CD4-positive, alpha-beta T cell (primary cell): Measurements from ENCODE around the gene SEMA4D. TPM values are rescaled to one million over a fixed set of nuclear protein-coding genes. Genes with fewer than 3 reads are reported as not detected.

Source experiments
- ATAC-seq: fragments of 200-7000 bp; cut with Tn5 transposase; one replicate; pipeline ENCODE4 v1.10.0; 2022; ENCODE audit warnings: mild to moderate bottlenecking; ENCODE audit not compliant: poor library complexity
- CTCF ChIA-PET: fragments of 350-600 bp; sonication (Branson Sonifier 250); formaldehyde crosslinking; loops from one replicate; lab custom pipeline; 2021; ENCODE audit warnings: antibody characterized with exemption, inconsistent platforms; lab: Charles Lee
- POLR2A ChIA-PET: fragments of 350-600 bp; sonication (Branson Sonifier 250); formaldehyde crosslinking; loops from one replicate; lab custom pipeline; 2021; ENCODE audit warnings: antibody characterized with exemption, inconsistent platforms; lab: Charles Lee
- DNase-seq, 14 experiments: peaks; one replicate each; pipeline ENCODE4 v3.0.0-alpha.2; 2013 to 2020; ENCODE audit warnings: mixed read lengths in 2 of 14
- H3K27ac ChIP-seq, 2 donors: one replicate each; pipeline versions ENCODE4 v1.5.1 to v1.7.0; 2013; ENCODE audit warnings: low read length in 2 of 2, low read depth in 1 of 2, mild to moderate bottlenecking in 1 of 2
- H3K27me3 ChIP-seq, 2 experiments: 1 replicate in 1 of 2; 2 replicates in 1 of 2; pipeline versions ENCODE4 v1.6.1 to v1.7.0; 2013; ENCODE audit warnings: low read length in 2 of 2, control low read depth in 1 of 2, mild to moderate bottlenecking in 1 of 2, moderate library complexity in 1 of 2; ENCODE audit not compliant: insufficient read depth in 2 of 2, control insufficient read depth in 1 of 2
- H3K36me3 ChIP-seq: one replicate; pipeline ENCODE4 v1.6.1; 2013; ENCODE audit warnings: low read length, control low read depth; ENCODE audit not compliant: insufficient read depth
- H3K4me1 ChIP-seq: one replicate; pipeline ENCODE4 v1.6.1; 2013; ENCODE audit warnings: low read length, control low read depth; ENCODE audit not compliant: insufficient read depth
- H3K4me3 ChIP-seq: one replicate; pipeline ENCODE4 v1.5.1; 2013; ENCODE audit warnings: mild to moderate bottlenecking, low read length, moderate library complexity
- H3K9me3 ChIP-seq, 2 experiments: 1 replicate in 1 of 2; 2 replicates in 1 of 2; pipeline versions ENCODE4 v1.6.1 to v1.7.0; 2013; ENCODE audit warnings: low read length in 2 of 2, mild to moderate bottlenecking in 2 of 2, control low read depth in 1 of 2, moderate library complexity in 1 of 2; ENCODE audit not compliant: control insufficient read depth in 1 of 2, insufficient read depth in 1 of 2
- H3K27ac Mint-ChIP-seq: one replicate; pipeline ENCODE4 v1.8.0; 2020; ENCODE audit warnings: mixed read lengths
- H3K27me3 Mint-ChIP-seq: one replicate; pipeline ENCODE4 v1.8.0; 2021; ENCODE audit warnings: mixed read lengths
- H3K36me3 Mint-ChIP-seq: one replicate; pipeline ENCODE4 v1.8.0; 2021; ENCODE audit warnings: low read depth, mixed read lengths
- H3K4me1 Mint-ChIP-seq: one replicate; pipeline ENCODE4 v1.8.0; 2021; ENCODE audit warnings: low read depth, mixed read lengths
- H3K4me3 Mint-ChIP-seq: one replicate; pipeline ENCODE4 v1.8.0; 2020; ENCODE audit warnings: mild to moderate bottlenecking, mixed read lengths
- H3K9me3 Mint-ChIP-seq: one replicate; pipeline ENCODE4 v1.8.0; 2020; ENCODE audit warnings: mixed read lengths
- CTCF ChIP-seq: fragments of 200-600 bp; IDR thresholded peaks from one replicate; pipeline ENCODE4 v1.8.0; 2022; ENCODE audit warnings: antibody characterized with exemption, mild to moderate bottlenecking
- intact Hi-C, 2 experiments: fragments of 100-400 bp; cut with DNase I in 1 of 2; cut with micrococcal nuclease in 1 of 2; formaldehyde crosslinking; loops; one replicate each; pipeline versions ENCODE4 v1.15.1 to v1.9.0; 2023 to 2025; cut with DNase I, micrococcal nuclease
- total RNA-seq, 174 experiments: library from RNA in 2 of 174; stranded (reverse) in 2 of 174; gene quantifications; one replicate each; pipeline ENCODE4 v1.2.3 and lab custom pipeline; 2021 to 2026

SEMA4D gene
- total RNA-seq, 2 experiments from 2014 or later, result 399 to 430 TPM

- H3K4me3 Mint-ChIP-seq, result no peak overlapping the region
- CTCF ChIA-PET, result interaction anchor here (1.3 kb wide), 1 partner anchor 108 kb away, joined by 3 read pairs; no protein-coding TSS in a partner anchor
Measured at GRCh38 chr9:89441655-89441970, 56.3 kb downstream of the SEMA4D start.

GRCh38 chr9:89440951-89441654, 56.8 kb downstream of the SEMA4D start:
- ChIA-PET CTCF (interaction anchor here (1.3 to 4.0 kb wide), 2 partner anchors 12 to 108 kb away, joined by 3 to 19 read pairs; no protein-coding TSS in a partner anchor), POLR2A (interaction anchor here (0.9 to 2.0 kb wide), 8 partner anchors 9 to 58 kb away, joined by 3 to 8 read pairs (median 4); no protein-coding TSS in a partner anchor)
- ATAC-seq (no peak), DNase-seq (no peak)
- no peaks in the 10 kb centered on the region for H3K27me3 Mint-ChIP-seq
- Histone ChIP-seq H3K9me3 (no peaks in the 10 kb centered on the region), H3K27ac (peak overlapping the region; percentile 37 to 51), H3K27me3 (no peaks in the 10 kb centered on the region), H3K36me3 (peaks cover 62% of the 10 kb centered on the region), H3K4me1 (peaks cover 99% of the 10 kb centered on the region), H3K4me3 (no peak overlapping the region)
- H3K27ac Mint-ChIP-seq, result peak overlapping the region; percentile 96
- no peaks in the 10 kb centered on the region for H3K9me3 Mint-ChIP-seq
- peaks cover 78% of the 10 kb centered on the region for H3K36me3 Mint-ChIP-seq
- intact Hi-C loops, result loop anchor here in 1 of 2 experiments (5.0 kb wide), 1 partner anchor 41 kb away; no protein-coding TSS in a partner anchor
- peaks cover 90% of the 10 kb centered on the region for H3K4me1 Mint-ChIP-seq
- no peak for TF ChIP-seq CTCF
- H3K4me3 Mint-ChIP-seq, result peak overlapping the region; percentile 66

More at GRCh38 chr9:89441655-89441970, 56.3 kb downstream of the SEMA4D start:
- Mint-ChIP-seq H3K36me3 (peaks cover 79% of the 10 kb centered on the region), H3K4me1 (peaks cover 89% of the 10 kb centered on the region), H3K27ac (peak overlapping the region; percentile 96), H3K9me3 (no peaks in the 10 kb centered on the region), H3K27me3 (no peaks in the 10 kb centered on the region)
- intact Hi-C loops, result loop anchor here in 1 of 2 experiments (5.0 kb wide), 1 partner anchor 41 kb away; no protein-coding TSS in a partner anchor
- no peak for TF ChIP-seq CTCF
- POLR2A ChIA-PET, result interaction anchor here (0.7 to 1.3 kb wide), 2 partner anchors 16 to 31 kb away, joined by 3 to 4 read pairs; no protein-coding TSS in a partner anchor
- Histone ChIP-seq H3K9me3 (no peaks in the 10 kb centered on the region), H3K27me3 (no peaks in the 10 kb centered on the region), H3K4me1 (peaks cover 99% of the 10 kb centered on the region), H3K27ac (peak overlapping the region; percentile 37 to 51), H3K36me3 (peaks cover 61% of the 10 kb centered on the region), H3K4me3 (no peak overlapping the region)
- no peak for DNase-seq
- ATAC-seq, result no peak

GRCh38 chr9:89440548-89440947, 57.4 kb downstream of the SEMA4D start:
- H3K36me3 Mint-ChIP-seq, result peaks cover 78% of the 10 kb centered on the region
- Histone ChIP-seq H3K36me3 (peaks cover 62% of the 10 kb centered on the region), H3K9me3 (no peaks in the 10 kb centered on the region), H3K27me3 (no peaks in the 10 kb centered on the region), H3K4me3 (no peak overlapping the region), H3K27ac (peak overlapping the region; percentile 37 to 51), H3K4me1 (peaks cover 99% of the 10 kb centered on the region)
- CTCF ChIA-PET, result interaction anchor here (4.0 kb wide), 1 partner anchor 11 kb away, joined by 19 read pairs; no protein-coding TSS in a partner anchor
- POLR2A ChIA-PET, result interaction anchor here (0.9 to 2.0 kb wide), 9 partner anchors 9 to 89 kb away, joined by 3 to 8 read pairs (median 3); no protein-coding TSS in a partner anchor
- no peaks in the 10 kb centered on the region for H3K27me3 Mint-ChIP-seq
- intact Hi-C loops, result loop anchor here in 1 of 2 experiments (5.0 kb wide), 1 partner anchor 42 kb away; no protein-coding TSS in a partner anchor
- ATAC-seq (peak; percentile 9), DNase-seq (peak in 5 of 14 experiments; percentile 26 to 82 (median 65))
- H3K27ac Mint-ChIP-seq, result peak overlapping the region; percentile 96
- no peak for TF ChIP-seq CTCF
- peak overlapping the region; percentile 66 for H3K4me3 Mint-ChIP-seq
- H3K9me3 Mint-ChIP-seq, result no peaks in the 10 kb centered on the region
- H3K4me1 Mint-ChIP-seq, result peaks cover 90% of the 10 kb centered on the region
